GM19468 (cell line): ENCODE data around the gene WNT5A.

Experiments
- ATAC-seq: cut with Tn5 transposase; IDR thresholded peaks from one replicate; pipeline ENCODE4 v1.9.1; 2021; ENCODE audit warnings: mild to moderate bottlenecking, moderate library complexity, moderate number of reproducible peaks; ENCODE audit not compliant: unreplicated experiment; ENCODE audit errors: extremely low read depth

Gene WNT5A

DNA sequence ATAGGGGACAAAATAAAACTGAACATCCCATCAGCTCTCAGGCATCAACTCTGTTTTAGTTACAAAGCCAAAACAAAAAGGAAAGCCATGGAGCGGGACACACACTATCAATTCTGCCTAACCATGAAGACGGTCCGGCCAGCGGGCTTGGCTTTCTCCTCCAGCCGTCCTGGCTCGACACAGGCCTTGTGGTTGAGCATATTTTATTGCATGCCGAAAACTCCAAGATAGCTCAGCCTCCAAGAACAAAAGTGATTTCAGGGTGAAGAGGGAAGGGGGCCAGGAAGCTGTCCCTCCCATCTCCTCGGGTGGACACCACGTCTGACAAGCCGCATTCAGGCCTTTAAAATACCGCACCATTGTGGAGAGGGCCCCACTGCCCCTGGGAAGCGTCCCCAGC, 31.2 kb downstream of the WNT5A start:
- ATAC-seq: no peak

DNA sequence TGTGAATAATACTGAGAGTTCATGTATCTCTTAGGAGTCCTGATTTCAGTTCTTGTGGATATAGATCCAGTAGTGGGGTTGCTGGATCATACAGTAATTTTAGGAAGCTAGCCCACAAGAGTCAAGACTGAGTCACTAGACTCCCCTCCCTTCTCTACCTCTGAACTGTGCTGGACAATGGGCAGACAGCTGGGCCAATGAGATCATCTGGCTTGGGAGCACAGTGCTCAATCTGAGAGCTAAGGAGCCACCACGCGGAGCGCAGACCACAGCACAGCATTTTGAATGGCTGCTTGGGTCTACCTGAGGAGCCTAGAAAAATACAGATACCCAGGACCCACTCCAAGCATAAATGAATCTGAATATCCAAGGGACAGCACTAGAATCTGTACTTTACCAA, 32.5 kb downstream of the WNT5A start:
- ATAC-seq: no peak

DNA sequence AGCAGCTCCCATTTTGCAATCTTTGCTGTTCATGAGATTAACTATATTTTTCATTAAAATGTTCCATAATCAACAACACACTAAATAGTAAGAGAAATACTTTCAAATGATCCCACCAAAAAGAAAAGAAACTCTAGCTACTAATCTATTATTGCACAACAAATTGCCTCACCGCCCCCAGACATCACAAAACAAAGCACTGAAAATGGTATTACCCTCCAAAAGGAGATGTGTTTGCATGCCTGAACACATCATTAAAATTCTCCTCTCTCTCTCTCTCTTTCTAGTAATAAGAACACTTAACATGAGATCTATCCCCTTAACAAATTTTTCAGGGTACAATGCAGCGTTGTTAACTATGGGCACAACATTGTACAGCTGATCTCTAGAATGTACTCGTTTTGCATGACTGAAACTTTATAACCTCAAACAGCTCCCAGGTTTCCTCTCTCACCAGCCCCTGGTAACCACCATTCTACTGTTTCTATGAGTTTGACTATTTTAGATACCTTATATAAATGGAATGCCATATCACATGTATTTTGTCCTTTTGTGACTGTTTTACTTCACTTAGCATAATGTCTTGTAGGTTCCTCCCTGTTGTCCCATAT, 33.1 kb downstream of the WNT5A start:
- ATAC-seq: no peak

DNA sequence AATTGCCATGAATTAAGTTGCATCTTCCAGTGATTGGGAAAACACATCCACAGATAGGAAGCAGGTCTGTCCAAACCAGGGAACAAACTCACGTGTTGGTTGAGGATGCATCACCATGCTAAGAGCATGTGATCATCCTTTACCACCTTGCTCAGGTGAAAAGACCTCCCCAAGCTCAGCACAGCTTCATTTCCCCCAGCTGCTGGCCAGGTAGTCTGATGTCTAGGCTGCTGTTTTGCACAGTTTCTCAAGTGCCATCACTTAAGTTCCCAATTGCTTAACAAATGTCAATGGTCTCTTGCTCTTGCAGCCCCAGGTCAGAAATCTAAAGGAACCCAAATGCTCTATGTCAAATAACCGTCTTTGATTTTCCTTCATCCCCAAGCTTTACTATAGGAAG, 34.2 kb downstream of the WNT5A start:
- no peak for ATAC-seq

DNA sequence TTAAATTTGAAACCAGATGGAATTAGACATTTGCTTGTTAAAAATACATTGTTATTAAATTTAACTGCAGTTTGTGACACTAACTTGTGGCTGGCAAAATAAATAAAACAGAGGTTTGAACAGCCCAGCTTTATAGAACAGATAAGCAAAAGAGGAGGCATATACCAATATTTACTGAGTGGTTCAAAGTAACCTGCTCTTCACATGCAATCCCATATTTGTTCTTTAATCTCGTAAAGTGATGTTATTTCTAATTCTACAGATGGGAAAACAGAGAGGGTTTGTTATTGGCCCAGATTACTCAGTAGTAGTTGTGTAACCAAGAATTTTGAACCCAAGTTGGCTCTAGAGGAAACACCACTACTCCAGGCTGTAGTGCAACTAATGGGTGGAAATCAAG, 37.6 kb downstream of the WNT5A start:
- ATAC-seq: no peak

DNA sequence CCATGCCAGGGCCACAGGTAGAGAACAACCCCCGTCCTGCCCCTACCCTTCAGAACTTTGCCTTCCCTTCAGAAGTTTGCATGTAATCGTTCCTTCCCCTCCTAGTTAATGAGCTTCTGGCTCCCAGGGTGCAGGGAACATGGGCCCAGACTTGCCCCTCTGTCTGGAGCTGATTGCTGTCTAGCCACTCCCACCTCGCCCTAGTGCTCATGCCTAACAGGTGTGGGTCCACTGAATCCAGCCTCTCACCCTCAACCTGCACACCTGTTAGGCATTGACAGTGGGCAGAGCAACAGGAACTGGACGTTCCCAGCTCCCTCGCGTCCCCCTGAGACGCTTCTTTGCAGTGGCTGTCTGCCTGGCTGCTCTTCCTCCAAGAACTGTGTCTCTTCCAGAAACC, 40.3 kb downstream of the WNT5A start:
- ATAC-seq: no peak

DNA sequence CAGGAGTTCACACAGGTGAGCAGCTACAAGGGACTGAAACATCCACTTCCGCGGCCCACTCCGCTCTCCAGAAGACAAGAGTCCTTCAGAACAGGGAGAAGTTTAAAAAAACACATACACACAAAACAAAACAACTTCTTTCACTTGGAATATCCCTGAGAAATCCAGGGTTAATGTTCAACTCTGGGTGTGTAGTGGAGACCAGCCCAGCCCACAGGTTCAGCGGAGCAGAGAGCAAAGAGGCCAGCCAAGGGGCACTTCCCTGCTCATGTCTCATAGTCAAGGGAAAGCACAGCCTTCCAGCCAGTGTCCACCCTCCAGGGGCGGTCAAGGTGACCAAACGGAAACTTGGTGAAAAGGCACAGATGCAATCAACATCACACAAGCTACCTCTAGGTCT, 41.6 kb downstream of the WNT5A start:
- no peak for ATAC-seq

DNA sequence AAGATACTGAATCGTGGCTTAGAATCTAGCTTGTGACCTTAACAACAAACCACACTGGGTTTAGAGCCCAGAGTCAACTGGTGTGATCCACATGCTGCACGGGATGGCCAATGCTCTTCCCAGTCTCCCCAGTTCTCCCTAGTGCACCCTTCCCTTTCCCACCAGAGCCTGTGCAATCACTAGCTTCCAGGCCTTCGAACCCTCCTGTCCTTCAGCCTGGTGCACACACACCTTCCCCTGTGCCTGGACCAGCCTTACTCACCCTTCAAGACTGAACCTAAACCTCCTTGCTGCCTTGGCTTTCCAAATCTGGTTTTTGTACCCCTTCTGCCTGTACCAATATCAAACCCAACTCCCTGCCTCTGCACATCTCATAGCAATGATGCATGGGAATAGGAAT, 43.8 kb downstream of the WNT5A start:
- ATAC-seq: no peak

DNA sequence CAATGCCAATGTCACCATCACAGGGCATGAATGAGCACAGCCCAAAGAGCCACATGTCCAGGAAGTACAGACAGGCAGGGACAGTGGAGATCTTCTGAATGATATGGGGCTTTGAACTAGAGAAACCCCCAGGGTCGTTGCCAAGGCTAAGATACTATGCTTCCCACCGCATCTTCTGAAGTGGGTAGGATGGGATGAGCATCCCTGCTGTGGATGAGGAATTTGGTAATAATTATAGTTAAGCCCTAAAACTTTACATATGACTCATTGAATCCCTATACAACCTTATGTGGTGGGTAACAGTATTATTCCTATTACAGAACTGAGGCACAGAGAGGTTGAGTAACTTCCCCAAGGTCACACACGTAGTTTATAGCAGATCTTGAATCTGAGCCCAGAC, 44.2 kb downstream of the WNT5A start:
- ATAC-seq: no peak

DNA sequence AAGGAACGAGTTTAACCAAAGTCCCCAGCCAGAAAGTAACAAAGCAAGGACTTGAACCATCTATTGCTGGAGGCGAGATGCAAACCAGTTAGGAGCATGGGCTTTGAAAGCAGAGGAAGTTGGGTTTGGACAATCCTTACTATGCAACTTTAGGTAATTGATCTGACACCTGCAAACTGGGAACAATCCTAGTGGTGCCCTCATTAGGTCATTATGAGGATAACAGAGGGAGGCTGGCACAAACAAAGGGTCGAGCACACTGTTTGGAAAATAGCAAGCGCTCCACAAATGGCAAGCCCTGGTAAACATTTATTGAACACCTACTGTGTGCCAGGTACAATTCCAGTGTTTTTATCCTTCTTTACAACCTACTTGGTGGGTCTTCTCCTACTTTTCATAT, 45.6 kb downstream of the WNT5A start:
- ATAC-seq: no peak

DNA sequence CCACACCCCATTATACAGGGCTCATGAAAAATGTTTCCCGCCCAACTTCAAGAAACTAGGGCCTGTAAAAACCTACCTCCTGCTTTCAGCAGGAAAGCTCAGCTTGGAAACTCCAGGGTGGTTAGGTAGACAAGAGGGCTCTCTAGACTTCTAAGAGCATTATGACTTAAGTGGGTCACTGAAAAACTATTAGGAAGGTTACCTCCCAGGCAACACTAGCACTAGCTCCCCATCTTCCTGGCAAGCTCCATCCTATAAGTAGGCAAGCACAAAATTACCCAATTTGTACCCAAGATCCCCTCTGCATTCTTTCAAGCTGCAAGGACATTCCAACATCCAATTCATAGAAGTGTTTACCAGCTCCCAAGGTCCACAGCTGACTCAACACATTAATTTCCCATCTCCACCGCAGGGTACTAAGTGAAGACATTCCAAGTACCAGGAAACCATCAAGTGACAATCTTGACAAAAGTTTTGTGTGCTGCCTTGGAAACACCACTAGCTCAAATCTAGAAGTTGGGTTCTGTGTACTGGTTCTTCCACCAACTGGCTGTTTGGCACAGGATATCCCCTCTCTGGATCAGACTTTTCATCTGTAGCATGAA, 46.9 kb downstream of the WNT5A start:
- ATAC-seq: no peak

DNA sequence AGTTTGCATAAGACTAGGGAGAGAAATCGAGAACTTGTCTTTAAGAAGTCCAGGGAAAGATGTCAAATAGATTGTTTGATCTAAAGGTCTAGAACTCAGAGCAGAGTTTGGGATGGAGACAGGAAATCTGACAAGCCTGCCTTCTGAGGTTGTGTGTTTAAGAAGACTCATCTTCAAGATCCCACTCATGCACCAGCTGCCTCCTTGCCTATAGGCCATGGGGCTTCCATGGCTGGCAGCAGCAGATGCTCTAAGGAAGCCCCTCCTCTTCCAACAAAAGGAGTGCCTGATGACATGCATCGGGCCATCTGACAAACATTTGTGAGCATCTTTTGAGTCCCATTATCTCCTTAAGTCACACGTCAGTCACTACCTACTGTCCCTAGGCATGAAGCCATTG, 47.4 kb downstream of the WNT5A start:
- no peak for ATAC-seq

DNA sequence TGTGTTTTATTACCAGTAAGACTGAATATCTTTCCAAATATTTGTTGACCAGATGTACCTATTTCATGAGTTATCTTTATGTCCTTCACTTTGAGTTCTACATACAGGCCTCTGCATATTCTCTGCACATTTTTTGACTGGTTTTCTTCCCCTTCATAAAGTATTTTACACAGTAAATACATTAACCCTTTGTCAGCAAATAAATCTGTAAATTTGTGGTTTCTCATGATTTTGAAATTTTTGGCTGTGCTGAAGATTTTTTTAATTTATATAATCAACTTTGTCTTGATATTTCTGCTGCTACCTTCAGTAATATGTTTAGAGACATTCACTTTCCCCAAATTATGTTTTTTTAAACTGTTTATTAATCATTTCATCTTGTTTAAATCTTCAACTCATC, 50.5 kb downstream of the WNT5A start:
- no peak for ATAC-seq

DNA sequence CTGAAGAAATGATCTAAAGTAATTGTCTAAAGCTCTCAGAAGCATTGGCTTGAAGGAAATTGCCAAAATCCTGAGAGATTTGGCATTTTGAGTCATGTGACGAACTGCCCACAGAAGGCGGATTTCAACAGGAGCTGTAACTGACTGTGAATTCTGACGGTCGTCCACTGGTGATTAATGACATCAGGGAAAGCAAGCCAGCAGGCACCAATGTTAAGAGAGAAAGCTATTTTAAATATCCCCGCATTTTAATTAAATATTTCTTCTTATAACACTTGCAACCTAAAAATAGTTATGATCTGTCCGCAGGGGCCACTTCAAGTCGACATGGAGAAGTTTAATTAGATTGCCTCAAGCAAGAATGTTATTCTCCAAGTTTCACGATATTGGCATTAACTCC, 51.6 kb downstream of the WNT5A start:
- ATAC-seq: no peak

DNA sequence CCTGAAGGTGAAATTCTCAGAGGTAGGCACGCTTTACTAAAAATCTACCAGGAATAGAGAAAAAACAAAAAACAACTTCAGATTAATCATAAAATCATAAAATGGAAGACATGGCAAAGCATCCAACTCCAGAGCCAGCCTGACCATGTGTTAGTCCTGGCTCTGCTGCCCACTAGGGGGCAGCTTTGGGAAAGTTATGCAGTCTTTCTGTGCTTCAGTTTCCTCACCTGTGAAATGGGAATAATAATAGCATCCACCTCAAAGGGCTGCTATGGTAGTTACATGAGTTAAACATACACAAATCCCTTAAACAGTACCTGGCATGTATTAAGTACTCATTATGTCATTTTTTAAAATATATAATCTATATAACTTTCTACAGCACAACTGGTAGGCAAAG, 52.3 kb downstream of the WNT5A start:
- ATAC-seq: no peak

DNA sequence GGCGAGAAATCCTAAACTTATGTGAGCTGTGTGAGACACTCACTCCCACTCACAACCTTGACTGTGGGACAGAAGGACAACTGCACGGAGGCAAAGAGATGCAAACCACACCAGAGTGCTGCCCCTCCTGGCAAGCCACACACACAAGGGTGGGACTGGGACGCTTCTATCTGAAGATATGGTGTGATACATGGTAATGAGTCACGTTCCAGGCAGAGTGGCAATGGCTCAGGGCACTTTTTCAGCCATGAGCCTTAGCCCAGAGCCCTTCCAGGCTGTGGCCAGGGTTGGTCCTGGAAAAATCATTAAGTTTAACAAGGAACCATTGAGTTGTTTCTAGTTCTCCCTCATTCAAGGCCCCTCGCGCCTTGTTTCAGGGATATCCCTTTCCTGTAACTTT, 56.1 kb downstream of the WNT5A start:
- no peak for ATAC-seq

DNA sequence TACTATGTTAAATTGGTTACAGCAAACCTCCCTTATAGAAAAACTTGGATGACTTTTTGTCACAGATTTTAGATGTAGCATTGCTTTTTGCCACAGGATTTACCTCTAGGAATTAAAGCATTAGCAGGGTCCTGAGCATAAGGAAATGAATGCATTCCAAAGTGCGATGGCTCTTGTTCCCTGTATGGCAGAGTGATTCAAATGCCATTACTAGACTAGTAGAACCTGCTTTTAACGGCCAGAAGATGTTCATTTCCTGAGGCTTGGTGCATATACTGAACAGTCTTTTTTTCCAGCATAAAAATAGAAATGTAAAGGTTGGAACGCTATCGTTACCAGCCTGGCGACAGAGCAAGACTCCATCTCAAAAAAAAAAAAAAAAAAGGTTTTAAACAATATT, 59.4 kb downstream of the WNT5A start:
- ATAC-seq: no peak

DNA sequence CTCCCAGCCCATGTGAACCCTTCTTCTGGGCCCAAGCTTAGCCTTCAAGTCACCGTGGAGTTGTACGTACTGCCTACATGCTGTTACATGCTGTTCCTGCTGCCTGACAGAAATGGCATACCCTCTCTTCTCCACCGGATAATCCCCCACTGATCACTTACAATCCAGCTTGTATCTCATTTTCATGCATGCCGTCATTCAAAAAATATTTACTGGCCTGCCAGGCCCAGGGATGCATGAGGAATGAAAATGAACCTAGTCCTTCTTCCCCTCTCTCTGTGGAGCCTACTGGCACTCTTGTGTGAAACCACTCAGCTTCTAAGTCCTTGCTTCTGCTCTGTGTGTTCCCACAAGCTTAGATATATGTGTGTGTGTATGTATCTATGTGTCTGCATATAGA, 60.6 kb downstream of the WNT5A start:
- no peak for ATAC-seq

DNA sequence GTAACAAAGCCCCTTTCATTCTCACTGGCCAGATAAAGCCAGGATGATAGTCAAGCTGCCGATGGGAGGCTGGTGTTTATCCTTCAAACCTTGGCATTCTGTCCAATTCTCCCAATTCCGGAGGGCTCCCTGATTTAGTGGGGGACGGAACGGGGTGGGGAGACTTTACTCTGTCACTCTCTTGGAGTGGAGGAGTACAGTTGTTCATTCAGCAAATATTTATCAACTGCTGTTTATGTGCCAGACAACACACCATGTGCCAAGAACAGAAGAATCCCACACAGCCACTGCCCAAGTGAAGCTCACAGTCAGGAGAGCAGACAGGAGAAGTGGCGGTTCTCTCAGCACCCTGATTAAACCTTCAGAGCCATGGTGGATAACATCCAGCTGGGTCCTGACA, 63.3 kb downstream of the WNT5A start:
- no peak for ATAC-seq

DNA sequence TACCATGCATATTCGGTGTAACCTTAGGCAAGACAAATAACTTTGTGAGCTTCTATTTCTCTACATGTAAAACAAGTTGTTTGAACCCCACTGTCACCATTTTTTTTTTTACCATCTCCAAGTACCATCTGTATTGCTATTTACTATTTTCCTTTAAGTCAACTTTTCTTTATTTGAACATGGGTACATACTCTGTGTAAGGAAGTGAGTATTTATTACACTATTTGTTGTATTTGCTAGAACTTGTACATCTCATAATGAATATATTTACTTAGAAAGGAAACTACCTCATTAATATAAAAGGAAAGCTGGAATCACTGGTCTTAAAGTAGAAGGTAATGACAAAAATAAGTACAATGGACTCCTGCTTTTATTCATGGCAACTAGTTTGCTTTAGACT, 69.9 kb downstream of the WNT5A start:
- ATAC-seq: no peak

DNA sequence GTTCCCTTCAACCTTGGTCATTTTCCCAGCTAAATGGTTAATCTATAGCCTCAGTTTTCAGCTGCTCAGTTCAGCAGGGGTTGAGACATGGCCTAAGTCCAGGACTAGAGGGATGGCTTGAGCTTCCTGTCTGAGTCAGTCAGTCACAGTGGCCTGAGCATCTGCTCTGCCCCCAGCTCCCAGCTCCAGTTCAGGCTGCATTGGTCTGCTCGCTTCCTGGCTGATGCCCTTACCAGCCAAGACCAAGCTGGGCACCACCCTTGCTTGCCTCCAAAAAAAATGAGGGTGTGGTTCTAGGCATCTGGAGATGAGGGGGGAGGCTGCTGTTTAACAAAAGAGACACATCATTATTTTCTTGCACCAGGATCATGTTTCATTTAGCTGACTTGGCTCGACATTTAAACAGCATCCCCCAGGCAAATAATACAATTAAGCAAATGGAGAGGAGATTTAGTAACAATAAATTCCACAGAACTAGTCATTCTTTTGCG, 70.7 kb downstream of the WNT5A start:
- ATAC-seq: no peak
